Testis (tissue), 5 donors: Measurements from ENCODE around the gene EYA3. TPM values are rescaled to one million over a fixed set of nuclear protein-coding genes. Genes with fewer than 3 reads are reported as not detected.

Experiments used
- DNase-seq: peaks from one replicate; pipeline ENCODE4 v3.0.0-alpha.2; 2019
- H3K27ac ChIP-seq, 2 donors: fragments of 200-600 bp; sonication (generic); one replicate each; pipeline ENCODE4 v1.5.1; 2019
- H3K27me3 ChIP-seq: fragments of 200-600 bp; sonication (generic); one replicate; pipeline ENCODE4 v1.5.1; 2019
- H3K36me3 ChIP-seq: fragments of 200-600 bp; sonication (generic); one replicate; pipeline ENCODE4 v1.5.1; 2017; ENCODE audit warnings: low read depth; ENCODE audit errors: missing control alignments
- H3K4me1 ChIP-seq: fragments of 200-600 bp; sonication (generic); one replicate; pipeline ENCODE4 v1.5.1; 2019
- H3K4me3 ChIP-seq, 2 donors: fragments of 200-600 bp; sonication (generic); one replicate each; pipeline ENCODE4 v1.5.1; 2017 to 2019
- H3K9me3 ChIP-seq: fragments of 200-600 bp; sonication (generic); one replicate; pipeline ENCODE4 v1.5.1; 2017
- CTCF ChIP-seq, 3 experiments: fragments of 450-650 bp in 2 of 3; fragments of 200-600 bp in 1 of 3; sonication (generic) in 1 of 3; IDR thresholded peaks; one replicate each; pipeline ENCODE4 v1.5.1; 2016 to 2019; ENCODE audit warnings: antibody characterized with exemption in 3 of 3, mild to moderate bottlenecking in 2 of 3, moderate library complexity in 1 of 3
- POLR2A ChIP-seq: fragments of 450-650 bp; IDR thresholded peaks from one replicate; pipeline ENCODE4 v1.6.1; 2017; ENCODE audit warnings: antibody characterized with exemption, mild to moderate bottlenecking, moderate library complexity
- WGBS, 2 donors: methylation state at CpG; one replicate each; pipeline ENCODE4 v1.1.5; 2018; 5-methylcytosine and 5-hydroxymethylcytosine counted together
- intact Hi-C: fragments of 100-400 bp; cut with DNase I; formaldehyde crosslinking; loops from one replicate; pipeline ENCODE4 v1.15.1; 2023; ENCODE audit warnings: low total_unique reads
- long read RNA-seq, 2 donors: transcript quantifications; one replicate each; lab custom pipeline, GENCODE V29; 2026
- polyA plus RNA-seq: library from polyadenylated mRNA; stranded (reverse); fragments of 350-450 nt; fragmentation: Illumina TruSeq; extraction: RNeasy Lipid Tissue Mini Kit (QIAGEN cat#74804); gene quantifications from one replicate; pipeline ENCODE4 v1.2.3, GENCODE V29; 2014; ENCODE audit warnings: low read depth, low replicate concordance; ENCODE audit not compliant: insufficient read depth
- total RNA-seq, 2 donors: library from RNA; depleted of rRNA; stranded (reverse); fragments of >200 nt; gene quantifications; one replicate each; pipeline ENCODE4 v1.2.3, GENCODE V29; 2016

Gene EYA3
- total RNA-seq (10 to 100 TPM; 31.5 to 41.9 TPM), polyA plus RNA-seq (28.3 TPM)
- long read RNA-seq, donor 1, full-length matches to known transcripts: 2 of 2 reads
- long read RNA-seq, donor 1, partial matches to known transcripts: 0 of 2 reads
- long read RNA-seq, donor 1, other reads (novel, unspliced or antisense): 0 of 2 reads
- long read RNA-seq, donor 2: 0 reads

- intact Hi-C loops: no loop called here
- 0 to 1% methylated on average over 22 to 44 of the region's 44 CpGs for WGBS, 2 donors
- Histone ChIP-seq H3K4me1 (peaks cover 11% of the 10 kb centered on the region), H3K9me3 (no peaks in the 10 kb centered on the region), H3K4me3 (peak within 1 kb of the TSS; percentile 75 to 78), H3K27me3 (no peaks in the 10 kb centered on the region), H3K36me3 (no peaks in the 10 kb centered on the region), H3K27ac (peak within 1 kb of the TSS; percentile 61 to 88)
- DNase-seq: peak; percentile 99
- peak in 1 of 3 experiments; percentile 31 for TF ChIP-seq CTCF (IDR thresholded peaks at IDR 0.05)
- no peak for TF ChIP-seq POLR2A
Measured at GRCh38 chr1:28088168-28088961, at the start of gene EYA3. Gene EYA3, minus strand, starts transcription at chr1:28088610. Its CDS starts 30,584 bp downstream, at chr1:28058026.

DNA sequence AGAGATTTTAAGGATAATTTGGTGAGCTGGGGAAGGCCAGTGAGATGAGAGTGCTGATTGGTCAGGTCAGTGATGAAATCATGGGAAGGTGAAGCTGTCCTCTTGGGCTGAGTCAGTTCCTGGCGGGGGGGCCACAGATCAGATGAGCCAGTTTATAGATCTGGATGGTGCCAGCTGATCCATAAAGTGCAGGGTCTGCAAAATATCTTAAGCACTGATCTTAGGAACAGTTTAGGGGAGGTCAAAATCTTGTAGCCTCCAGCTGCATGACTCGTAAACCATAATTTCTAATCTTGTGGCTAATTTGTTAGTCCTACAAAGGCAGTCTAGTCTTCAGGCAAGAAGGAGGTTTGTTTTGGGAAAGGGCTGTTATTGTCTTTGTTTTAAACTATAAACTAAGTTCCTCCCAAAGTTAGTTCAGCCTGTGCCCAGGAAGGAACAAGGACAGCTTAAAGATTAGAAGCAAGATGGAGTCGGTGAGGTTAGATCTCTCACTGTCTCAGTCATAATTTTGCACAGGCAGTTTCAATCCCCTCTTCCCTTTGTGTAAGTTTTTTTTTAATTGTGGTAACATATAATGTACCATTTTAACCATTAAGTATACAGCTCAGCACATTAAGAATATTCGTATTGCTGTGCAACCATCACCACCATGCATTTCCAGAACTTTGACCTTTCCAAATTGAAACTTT lies 48.7 kb upstream of the EYA3 start:
- TF ChIP-seq CTCF (IDR thresholded peaks at IDR 0.05): no peak
- no peak for TF ChIP-seq POLR2A
- WGBS, 2 donors: 52 to 53% methylated on average over 4 of the region's 4 CpGs
- H3K4me3 ChIP-seq: no peak overlapping the region
- DNase-seq: no peak
- H3K27me3 ChIP-seq: no peaks in the 10 kb centered on the region
- intact Hi-C loops: no loop called here
- no peaks in the 10 kb centered on the region for H3K9me3 ChIP-seq
- H3K4me1 ChIP-seq: peaks cover 6% of the 10 kb centered on the region
- no peaks in the 10 kb centered on the region for H3K36me3 ChIP-seq
- no peak overlapping the region for H3K27ac ChIP-seq

- Histone ChIP-seq H3K36me3 (no peaks in the 10 kb centered on the region), H3K27ac (no peak overlapping the region), H3K9me3 (no peaks in the 10 kb centered on the region), H3K27me3 (no peaks in the 10 kb centered on the region), H3K4me1 (peaks cover 6% of the 10 kb centered on the region), H3K4me3 (no peak overlapping the region)
- DNase-seq: no peak
- intact Hi-C loops: no loop called here
- 81 to 83% methylated on average over 8 of the region's 8 CpGs for WGBS, 2 donors
- TF ChIP-seq POLR2A: no peak
- no peak for TF ChIP-seq CTCF (IDR thresholded peaks at IDR 0.05)
Measured at GRCh38 chr1:28136169-28136921, 47.9 kb upstream of the EYA3 start.

DNA sequence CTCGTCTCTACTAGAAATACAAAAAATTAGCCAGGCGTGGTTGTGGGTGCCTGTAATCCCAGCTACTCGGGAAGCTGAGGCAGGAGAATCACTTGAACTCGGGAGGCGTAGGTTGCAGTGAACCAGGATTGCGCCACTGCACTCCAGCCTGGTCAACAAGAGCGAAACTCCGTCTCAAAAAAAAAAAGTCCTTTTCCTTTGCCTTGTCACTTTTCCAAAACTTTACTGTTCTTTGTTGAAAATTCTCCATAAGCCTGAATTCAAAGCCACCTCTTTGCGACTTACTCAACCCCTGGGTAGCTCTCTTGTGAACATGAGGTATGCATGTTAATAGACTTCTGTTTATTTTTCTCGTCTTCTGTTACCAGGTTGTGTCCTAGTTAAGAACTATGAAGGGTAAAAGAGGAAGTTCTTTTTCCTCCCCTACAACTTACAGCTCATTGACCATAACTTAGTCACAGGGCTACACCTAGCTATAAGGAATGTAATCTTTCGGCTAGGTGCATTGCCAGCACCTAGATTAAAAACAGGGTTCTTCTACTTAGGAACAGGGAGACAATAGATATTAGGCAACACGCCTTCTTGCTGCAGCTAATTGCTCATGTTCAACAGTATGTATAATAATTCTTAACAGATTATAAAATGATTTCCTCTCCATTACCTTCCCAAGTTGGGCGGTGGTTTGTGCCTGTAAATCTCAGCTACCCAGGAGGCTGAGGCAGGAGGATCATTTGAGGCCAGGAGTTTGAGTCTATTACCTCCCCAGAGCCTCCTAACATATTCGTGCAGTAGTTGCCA lies 47.2 kb upstream of the EYA3 start:
- H3K27me3 ChIP-seq: no peaks in the 10 kb centered on the region
- peaks cover 6% of the 10 kb centered on the region for H3K4me1 ChIP-seq
- H3K36me3 ChIP-seq: no peaks in the 10 kb centered on the region
- no peaks in the 10 kb centered on the region for H3K9me3 ChIP-seq
- 80 to 86% methylated on average over 14 of the region's 14 CpGs for WGBS, 2 donors
- no peak for DNase-seq
- intact Hi-C loops: no loop called here
- TF ChIP-seq CTCF (IDR thresholded peaks at IDR 0.05): no peak
- no peak overlapping the region for H3K27ac ChIP-seq
- no peak overlapping the region for H3K4me3 ChIP-seq
